CD4-positive, alpha-beta T cell treated with Interleukin-12 subunit alpha and Interleukin-12 subunit beta, for 1 hour (primary cell): ENCODE results near the gene FRY.

Experiments used
- DNase-seq: peaks from one replicate; pipeline ENCODE4 v3.0.0-alpha.2; 2020

Gene FRY

DNA sequence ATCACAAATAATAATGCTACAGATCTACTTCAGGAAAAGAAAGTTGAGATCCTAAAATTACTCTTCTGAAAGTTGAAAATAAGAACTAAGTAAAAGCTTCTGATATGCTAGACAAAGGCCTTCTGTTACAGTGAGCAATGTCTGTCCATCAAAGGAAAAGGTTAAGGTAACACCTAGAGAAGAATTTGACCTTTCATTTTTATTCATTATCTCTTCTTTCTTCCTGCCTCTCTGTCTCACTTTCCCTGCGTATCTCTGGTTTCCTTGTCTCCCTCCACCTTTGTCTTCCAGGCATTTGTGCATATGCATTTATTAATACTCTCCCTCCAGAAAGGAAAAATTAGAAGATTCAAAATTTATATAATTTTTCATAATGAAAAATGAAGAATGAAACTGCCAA lies 234.6 kb downstream of the FRY start:
- no peak for DNase-seq

DNA sequence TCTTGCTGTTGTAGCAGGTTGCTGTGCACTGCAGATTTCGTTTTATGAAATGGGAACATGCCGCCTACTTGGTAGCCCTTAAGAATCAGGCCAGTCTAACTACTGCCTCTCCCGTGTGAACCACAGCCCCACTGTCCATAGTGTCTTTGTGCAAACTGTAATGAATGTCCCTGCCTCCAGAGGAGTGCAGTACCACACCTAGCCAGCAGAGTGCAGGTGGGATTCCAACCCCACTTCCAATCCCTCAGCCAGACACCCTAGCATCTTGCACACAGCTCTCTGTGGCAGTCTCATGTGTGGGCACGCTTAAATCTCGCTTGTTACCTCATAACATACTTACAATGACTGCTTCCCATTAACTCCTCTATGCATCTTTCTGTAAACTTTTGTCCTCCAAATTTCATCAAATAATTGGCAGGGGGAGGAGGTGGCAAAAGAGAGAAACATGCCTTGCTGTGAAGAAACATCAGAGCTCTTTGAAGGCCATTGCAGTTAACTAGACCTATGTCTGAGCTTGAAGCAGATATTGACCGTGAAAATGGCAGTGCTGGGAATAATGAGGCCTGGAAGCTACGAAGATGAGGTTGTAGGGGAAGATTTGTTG lies 236.4 kb downstream of the FRY start:
- peak; percentile 43 for DNase-seq

DNA sequence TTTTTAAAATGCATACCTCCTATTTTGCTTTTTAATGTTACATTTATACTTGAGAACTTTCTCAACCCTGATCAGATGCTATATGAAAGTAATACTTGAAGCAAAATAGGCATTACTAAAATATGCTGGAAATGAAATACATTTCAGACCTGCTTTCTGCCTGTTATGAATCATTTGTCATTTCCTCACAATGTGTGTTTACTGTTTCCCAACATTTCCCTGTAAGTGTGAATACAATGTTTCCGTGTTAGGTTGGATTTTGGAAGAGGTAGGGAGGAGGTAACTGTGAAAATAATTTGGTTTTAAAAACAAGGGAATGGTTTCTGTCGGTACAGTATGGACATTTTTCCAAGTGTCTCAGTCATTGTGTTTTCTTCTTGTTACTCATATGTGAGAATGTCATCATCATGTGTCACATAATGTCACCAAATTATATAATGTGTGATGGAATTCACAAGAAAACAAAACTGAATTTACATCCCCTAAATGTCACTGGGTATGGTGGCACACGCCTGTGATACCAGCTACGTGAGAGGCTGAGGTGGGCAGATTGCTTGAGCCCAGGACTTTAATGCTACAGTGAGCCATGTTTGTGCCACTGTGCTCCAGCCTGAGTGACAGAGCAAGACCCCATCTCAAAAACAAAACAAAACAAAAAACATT lies 240.6 kb downstream of the FRY start:
- no peak for DNase-seq

DNA sequence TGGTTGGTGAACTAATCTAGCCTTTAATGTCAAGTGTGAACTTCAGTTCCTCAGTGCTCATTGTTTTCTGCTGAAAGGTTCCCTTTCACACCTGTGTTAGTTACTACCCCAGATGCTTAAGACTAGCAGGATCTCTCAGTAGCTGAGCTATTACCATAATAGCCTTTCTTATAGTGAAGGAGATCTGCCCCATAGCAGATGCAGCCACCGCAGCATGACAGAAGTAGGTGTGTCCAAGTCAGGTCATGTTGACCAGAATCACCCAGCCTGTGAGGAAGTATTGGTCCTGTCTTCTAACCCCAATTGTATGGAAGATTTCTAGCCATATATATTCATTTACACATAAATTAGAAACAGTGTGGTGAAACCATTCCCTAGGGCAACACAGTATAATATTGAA lies 246.3 kb downstream of the FRY start:
- DNase-seq: no peak

DNA sequence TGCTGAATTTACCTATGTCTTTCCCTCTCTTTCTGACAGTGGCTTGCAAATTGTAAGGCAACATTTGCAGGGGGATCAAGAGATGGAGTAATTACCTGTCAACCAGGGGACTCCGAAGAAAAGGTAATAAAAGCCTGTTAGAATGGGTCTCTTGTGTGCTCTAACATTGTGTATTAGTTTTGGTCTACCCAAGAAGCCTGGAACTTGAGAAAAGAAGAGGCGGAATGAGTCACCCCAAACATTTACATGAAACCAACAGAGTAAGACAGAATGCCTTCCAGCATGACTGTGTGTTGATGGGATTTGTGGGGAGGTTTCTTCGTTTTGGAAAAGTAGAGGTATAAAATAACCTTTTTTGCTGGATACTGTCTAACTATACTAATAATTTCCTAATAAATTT lies 246.9 kb downstream of the FRY start:
- DNase-seq: no peak

DNA sequence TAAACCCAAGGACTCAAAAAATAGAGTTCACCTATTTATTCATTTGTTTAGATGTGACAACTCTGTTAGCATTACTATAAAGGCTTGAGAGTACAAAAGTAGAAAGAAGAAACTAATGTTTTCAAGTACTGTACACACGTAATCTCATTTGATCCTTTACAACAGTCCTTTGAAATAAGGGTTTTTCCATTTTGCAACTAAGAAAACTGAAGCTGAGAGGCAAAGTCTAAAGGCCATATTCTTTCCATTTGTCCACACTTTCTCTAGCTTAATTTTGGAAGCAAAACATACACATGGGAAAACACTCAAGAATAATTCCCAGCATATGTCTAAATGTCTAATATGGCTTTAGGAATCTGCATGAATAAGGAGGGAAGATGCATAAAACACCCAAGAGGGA lies 249.5 kb downstream of the FRY start:
- no peak for DNase-seq

DNA sequence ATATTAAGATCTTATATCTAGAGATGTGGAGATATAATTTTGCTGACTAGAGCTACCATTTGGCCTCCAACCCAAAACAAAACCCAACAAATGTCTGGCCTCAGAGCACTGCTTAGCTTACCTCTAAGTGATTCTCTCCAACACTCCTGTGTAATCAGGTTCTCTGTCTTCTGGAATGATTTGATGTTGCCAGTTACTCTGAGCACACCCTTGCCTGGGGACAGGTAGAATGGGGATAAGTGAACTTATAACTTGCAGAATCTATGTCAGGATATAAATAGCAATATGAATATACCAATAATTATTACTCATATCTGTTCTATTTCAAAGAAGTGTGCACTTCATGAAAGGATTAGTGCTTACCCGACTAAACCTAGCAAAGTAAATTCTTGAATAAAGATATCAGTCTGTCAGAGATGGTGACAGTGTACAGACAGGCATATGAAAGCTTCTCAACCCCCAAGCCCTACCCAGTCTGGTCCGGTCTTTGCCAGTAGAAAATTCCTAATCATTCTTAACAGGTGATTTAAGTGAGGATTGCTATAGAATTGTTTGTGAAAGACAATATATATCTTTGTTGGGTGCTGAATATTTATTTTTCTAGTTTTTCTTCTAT lies 250.6 kb downstream of the FRY start:
- no peak for DNase-seq

DNA sequence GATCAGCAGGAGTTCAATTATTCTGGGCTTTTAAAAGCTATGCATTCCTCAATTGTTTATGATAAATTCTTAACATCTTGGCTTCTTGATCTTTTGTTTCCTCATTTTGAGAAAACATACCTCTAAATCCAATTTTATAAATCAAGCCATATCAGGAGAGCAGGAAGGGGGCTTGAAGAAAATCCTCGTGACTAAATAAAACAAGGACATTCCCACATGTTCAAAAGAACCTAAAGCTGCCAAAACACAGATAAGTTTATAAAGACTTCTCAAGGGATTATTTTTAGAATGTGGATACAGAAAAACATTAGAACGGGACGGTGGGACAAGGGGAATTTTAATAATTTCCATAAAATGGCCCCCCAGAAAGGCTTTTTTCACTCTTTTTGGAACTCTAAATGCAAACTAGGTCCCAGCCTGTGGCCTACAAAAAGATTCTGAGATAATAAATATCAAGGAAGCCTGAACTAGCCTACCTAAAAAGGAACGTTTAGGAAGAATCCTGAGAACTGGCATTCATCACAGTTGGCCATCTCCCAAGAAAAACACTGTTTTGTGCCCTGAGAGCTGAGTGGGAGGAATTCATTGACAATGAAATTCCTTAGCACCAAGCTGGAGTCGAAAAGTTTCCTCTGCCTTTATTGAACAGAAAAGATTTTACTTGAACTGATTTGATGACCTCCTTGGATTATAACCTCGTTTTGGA lies 253.5 kb downstream of the FRY start:
- no peak for DNase-seq

DNA sequence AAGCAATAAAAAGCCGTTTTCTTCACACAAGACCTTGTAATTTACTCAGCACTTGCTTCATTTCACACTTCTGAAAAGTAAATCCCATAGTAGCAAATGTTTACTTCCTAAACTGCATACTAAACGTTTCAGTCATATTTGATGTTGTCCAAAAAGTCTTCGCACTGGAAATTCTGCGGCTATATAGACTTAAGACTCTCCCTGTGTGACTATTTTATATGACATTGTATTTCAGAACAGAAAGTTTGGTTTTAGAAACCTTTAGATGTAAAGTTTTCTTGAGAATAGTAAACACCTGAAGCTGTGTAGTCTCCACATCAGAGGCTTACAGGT lies 254.0 kb downstream of the FRY start:
- DNase-seq: no peak

DNA sequence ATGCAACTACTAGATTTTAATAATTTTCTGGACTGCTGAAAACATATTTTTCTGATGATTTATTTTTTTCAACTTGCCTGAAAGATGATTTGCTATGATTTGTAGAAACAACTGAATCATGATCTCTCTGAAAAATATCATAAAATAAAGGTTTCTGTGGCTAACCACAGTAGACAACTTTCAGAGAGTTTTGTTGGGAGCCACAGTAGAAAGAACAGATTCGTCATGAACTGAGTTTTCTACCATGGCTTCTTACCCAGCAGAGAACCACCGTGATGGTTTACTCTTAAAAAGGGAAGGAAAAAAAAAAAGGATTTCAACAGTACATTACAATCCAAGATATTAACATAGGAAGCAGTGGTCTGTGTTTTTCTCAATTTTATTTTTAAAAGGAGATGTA lies 265.6 kb downstream of the FRY start:
- no peak for DNase-seq

DNA sequence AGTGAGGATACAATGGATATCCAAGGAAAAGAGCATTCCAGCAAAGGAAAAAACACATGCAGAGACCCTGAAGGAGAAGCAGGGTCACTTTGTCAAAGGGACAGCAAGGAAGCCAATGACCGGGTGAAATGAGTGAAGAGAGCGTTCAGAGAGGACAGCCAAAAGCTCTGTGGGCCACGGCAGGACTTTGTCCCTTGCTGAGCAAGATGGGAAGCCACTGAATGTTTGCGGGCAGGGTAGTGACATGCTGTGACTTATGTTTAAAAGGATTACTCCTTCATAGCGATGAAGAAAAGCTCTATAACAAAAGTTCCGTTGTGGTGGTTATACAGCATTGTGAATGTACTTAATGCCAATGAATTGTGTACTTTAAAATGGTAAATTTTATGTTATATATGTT lies 267.1 kb downstream of the FRY start:
- DNase-seq: no peak

DNA sequence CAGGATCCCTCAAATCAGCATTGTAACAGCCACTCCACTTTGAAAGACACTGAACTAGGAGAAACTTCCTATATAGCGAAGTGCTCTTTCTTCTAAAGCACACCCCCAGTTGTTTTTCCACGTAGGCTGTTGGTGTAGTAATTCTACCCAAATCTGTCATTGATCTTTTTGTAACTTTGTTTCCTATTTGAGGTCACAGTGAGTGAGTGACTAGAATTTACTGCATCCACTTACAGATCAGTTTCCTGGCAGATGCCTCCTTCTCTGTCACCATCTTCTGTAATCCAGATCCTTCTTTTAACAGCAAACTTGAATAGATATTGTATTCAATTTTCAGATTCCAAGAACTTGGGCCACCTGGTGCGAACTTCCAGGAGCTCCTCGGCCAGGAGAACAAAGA lies 268.3 kb downstream of the FRY start:
- no peak for DNase-seq

DNA sequence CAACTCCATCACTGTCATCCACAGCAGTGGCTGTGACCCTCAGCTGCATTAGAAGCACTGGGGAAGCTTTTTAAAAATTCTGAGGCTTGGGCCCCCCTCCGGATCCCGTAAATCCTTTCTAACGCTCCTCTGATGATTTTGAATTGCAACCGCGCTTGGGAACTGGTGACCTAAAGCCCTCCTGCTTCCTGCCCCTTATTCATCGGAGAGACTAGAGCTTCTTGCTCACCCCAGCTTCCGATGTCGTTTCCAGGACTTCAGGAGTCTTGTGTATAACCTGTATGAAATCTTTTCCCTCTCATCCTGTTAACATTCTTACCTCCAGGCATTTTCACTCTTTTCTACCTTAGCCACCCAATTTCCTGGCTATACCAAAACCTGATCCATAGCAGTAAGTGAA lies 268.8 kb downstream of the FRY start:
- no peak for DNase-seq

DNA sequence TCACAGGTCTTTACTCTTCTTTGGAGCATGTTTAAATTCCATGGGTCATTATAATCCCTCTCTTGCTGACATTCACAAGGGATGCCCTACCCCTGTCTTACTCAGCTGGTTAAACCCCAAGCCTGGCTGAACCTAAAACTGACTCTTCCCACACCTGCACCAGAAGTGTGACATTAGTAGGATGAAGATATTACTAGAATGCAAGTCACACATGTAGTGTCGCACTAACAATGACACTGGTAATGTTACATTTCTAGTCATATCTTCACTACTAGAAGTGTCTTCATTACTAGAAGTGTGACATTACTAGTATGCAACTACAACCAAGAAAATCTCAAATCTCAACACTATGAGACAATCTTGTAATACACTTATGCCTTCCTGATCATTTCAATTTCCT lies 269.3 kb downstream of the FRY start:
- no peak for DNase-seq

DNA sequence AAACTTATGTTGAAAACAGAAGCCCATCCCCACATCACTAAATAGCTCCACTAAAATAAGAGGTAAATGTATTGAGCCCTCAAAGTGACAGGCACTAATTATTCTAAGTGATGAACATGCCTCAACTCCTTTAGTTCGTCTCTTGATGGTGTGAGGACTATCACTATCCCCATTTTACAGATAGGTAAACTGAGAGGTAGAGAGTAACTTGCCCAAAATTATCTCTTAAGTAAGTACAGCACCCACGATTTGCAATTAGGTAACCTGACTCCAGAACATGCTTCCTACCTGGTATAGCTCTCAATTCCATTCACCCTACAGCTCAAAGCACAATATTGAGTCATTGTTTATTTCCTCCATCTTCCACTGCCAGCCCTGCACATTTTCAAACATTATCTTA lies 270.9 kb downstream of the FRY start:
- DNase-seq: no peak

DNA sequence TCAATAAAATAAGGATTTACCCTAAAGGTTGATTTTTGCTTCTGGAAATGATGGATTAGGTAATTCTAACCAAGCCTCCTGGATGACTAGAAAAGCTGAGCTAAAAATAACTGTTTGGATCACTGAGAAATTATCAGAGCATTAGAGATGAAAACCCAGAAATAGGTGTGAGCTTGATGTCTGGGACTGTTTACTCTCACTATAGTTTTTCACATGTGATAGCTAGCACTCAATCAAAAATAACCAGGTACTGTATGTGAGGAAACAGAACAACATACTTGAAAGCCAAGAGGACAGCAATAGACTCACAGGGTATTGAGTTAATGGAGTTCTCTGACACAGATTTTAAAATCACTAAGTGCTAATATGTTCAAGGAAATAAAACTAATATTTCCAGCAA lies 274.1 kb downstream of the FRY start:
- DNase-seq: no peak

DNA sequence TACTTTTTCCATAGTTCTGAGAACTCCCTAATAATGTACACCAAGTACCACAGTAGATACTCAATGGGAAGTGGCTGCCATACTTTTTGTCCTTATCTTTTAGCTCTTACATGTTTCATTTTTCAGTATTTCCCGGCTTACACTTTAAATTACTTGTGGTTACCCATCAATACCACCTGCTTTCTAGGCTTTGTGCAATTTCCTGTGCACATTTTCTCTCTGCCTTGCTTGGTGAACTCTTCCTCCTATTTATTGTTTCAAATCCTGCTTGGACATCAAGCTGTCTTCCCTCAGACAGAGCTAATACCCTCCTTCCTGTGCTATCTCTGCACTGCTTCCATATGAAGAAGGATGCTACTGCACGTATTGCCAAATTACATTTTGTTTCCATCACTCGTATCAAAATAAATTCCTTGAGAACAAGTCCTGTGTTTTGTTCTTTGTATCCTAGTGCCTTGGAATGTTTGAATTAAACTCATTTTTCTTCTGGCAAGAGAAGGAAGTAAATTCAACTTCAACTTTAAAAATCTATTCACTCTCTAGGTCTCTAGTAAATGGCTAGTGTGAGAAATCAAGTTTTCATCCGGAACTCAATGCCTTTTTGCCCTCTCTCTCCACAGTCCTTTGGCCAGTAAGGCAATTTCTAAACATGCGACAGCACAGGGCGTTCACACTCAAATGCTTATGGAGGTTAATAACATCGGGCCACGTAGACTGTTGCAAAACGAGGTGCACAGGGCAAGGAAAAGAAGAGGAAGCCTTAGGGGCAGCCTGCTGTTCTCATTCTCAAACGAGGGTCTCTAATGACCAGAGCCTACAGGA lies 277.9 kb downstream of the FRY start:
- DNase-seq: no peak

DNA sequence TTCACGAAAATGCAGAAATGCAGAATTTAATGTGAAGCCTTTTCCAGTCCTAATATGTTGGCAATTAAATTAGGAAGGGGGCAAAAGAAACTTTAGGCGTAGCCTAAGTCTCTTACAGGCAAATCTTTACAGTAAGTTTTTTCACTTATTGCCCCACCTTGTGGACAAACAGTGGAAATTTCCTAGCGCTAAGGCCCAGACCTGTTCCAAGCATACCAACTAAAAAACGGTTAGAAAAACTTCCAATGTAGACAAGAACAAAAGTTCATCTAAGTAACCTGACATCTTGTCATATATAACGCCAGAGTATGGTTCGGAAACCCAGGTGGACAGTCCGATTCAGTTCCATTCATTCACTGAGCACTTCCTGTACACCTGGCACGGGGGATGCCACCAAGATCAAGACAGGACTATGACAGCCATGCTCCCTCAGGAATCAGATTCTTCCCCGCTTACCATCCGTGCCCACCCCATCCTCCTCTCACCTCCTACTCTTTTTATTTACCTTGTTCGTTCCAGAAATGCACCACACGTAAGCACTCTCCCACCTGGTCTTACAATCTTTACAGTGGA lies 278.6 kb downstream of the FRY start:
- DNase-seq: peak; percentile 64

DNA sequence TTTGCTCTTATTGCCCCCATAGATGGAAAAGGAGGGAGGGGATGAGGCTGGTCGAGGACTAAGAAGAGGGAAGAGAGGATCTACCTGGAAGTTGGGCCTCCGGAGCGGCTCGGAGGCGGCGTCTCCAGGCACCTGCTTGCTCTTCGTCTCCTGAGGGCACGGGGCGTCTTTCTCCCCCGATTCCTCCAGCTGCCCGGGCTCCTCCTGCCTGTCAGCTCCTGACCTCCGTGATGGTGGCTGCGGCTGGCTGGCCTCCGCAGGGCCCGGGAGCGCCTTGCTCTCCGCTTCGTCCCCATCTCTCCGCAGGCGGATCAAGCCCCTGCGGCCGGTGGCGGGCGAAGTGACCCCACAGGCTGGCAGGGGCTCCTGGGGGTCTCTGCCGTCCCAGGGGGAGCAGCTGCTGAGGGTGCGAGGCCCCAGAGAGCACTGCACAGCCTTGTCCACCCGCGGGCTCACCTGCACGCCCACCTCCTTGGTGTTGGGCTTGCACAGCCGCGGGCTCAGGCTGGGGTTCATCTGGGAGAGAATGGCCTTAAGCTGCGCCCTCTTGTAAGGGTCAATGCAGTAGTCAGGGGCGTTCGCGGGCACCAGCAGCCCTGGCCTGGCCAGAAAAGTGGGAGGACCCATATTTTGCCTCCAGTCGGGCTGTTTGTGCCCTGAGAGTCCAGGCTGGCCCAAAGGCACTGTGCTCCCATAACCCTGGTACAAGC lies 279.8 kb downstream of the FRY start:
- no peak for DNase-seq

DNA sequence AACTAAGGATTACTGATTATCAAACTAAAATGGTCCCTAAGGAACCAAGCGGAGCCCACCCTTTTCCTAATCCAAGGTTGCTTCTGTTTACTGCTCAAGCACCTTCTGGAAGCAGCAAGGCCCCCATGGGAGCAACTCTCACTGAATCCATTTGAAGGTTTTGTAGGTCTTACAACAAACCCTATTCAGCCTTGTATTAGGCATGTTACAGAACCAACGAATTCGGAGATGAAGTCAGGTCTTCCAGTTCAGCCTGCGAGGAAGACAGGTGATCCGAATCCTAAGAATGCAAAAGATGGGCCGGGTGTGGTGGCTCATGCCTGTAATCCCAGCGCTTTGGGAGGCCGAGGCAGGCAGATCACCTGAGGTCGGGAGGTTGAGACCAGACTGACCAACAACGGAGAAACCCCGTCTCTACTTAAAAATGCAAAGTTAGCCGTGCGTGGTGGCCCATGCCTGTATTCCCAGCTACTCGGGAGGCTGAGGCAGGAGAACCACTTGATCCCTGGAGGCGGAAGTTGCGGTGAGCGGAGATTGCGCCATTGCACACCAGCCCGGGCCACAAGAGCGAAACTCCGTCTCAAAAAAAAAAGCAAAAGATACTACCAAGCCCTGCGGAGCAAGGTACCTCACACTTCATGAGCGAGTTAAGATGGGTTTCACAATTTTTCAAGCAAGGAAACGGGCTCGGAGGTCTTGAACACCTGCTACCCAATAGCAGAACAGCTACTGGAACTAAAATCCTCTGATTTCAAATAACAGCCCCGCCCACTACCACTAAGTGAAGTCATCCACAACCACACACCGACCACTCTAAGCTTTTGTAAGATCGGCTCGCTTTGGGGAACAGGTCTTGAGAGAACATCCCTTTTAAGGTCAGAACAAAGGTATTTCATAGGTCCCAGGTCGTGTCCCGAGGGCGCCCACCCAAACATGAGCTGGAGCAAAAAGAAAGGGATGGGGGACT lies 283.0 kb downstream of the FRY start:
- DNase-seq: peak; percentile 82
